ENCODE results near the gene UEVLD.

GRCh38 chr11:18501629-18502028, 86.9 kb downstream of the UEVLD start:
- TF ChIP-seq YY1 (IDR thresholded peaks at IDR 0.05; ENCODE audit: insufficient read depth, insufficient read length) (no peak), ZNF274 (IDR thresholded peaks at IDR 0.05; ENCODE audit: low read depth, low read length) (no peak), SUZ12 (IDR thresholded peaks at IDR 0.05; ENCODE audit: extremely low read depth, insufficient read depth, insufficient read length) (no peak)

Measured in NT2/D1 (cell line).